ENCODE results near the gene SEPTIN3.

GRCh38 chr22:41968601-41969000 is 642 bp upstream of the SEPTIN3 start:
- no peak for TF ChIP-seq CTCF (IDR thresholded peaks at IDR 0.05)
- no peak for TF ChIP-seq POLR2A (IDR thresholded peaks at IDR 0.05)

Data from Peyer's patch (tissue), 4 donors.